Omental fat pad (tissue), 4 donors: ENCODE data around the gene HOXA13. TPM values are rescaled to one million over a fixed set of nuclear protein-coding genes. Genes with fewer than 3 reads are reported as not detected.

Experiments
- ATAC-seq: fragments of 150-250 bp; one replicate; pipeline ENCODE4 v1.9.1; 2016; ENCODE audit warnings: mild to moderate bottlenecking, moderate library complexity; ENCODE audit not compliant: low FRiP score
- DNase-seq: peaks from one replicate; pipeline ENCODE4 v3.0.0-alpha.2; 2019; ENCODE audit warnings: low spot score
- CTCF ChIP-seq, 3 donors: fragments of 450-650 bp; IDR thresholded peaks; one replicate each; pipeline ENCODE4 v1.5.1; 2016 to 2017; ENCODE audit warnings: antibody characterized with exemption in 3 of 3, mild to moderate bottlenecking in 3 of 3, moderate library complexity in 2 of 3
- total RNA-seq, 4 donors: library from RNA; depleted of rRNA; stranded (reverse); fragments of >200 nt; gene quantifications; one replicate each; pipeline ENCODE4 v1.1.0, GENCODE V29; 2016

Gene HOXA13
- total RNA-seq, 4 donors from 2014 or later = not detected

DNA sequence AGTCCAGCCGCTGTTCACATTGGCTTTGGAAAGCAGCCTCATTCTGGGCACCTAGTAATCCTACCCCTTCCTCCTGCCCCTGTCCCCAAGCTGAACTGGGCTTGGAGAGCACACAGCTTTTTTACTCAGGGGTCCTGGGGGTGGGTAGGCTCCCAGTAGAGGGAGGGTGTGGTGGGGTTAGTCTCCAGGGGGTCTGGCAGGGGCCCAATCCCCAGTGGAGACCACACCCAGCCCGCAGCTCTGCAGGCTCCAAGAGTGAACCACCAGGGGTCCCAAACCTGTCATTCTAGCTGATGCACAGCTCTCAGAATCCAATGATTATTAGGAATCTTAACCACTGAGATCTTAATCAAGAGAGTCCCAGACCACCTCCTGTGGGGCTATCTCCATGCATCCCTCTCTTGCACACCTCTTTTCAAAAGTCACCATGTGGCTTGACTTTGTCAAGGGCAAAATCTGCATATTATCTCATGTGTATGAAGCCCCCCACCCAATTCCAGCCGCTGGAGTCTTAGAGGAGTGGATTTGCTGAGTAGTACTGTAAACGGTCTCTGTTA lies 17.5 kb downstream of the HOXA13 start:
- ATAC-seq (no peak), DNase-seq (peak; percentile 14)
- no peak for TF ChIP-seq CTCF (IDR thresholded peaks at IDR 0.05)

GRCh38 chr7:27181795-27182275 lies 18.1 kb downstream of the HOXA13 start:
- TF ChIP-seq CTCF (IDR thresholded peaks at IDR 0.05) = no peak
- ATAC-seq (no peak), DNase-seq (no peak)

DNA sequence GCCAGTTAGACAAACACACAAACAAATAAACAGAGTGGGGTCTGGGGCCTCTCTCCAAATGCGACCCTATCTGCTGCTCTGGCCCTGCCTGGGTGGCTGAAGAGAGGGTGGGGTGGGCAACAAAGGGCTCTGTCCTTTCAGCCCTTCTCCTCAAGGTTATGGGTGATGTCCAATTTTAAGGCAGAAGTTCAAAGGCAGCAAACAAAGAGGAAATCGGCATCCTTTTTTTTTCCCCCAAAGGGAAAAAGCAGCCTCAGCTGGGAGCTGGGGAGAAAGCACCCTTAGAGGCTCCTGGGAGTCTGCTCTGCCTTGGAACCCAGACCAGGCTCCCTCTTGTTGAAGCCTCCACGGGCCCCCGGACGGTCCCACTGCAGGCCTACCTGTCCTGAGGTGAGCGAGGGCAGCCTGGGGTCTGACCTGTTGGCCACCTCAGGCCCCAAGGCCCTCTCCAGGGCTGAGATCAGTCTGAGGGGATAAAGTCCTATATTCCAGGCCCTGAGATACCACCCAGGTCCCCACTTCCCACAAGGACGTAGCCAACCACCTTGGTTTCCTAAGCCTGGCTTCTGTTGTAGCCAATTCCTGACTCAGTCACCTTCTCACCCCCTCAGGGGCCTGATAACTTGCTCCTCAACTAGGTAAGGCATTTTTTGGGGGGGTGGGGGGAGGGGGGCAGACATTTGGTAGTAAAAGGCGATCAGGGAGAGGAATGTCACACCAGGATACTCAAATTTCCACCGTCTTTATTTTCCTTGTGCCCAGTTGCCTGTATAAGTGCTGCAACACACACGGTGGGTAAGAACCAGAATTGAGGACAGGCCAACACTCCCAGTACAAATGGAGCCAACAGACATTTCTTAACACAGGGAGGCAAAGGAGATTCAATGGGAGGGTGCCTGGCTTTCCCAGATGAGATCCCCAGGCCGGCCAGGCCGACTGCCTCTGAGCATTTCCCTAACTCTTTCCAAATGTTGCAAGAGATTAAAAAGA lies 19.2 kb downstream of the HOXA13 start:
- no peak for TF ChIP-seq CTCF (IDR thresholded peaks at IDR 0.05)
- ATAC-seq = no peak
- DNase-seq = peak; percentile 7

DNA sequence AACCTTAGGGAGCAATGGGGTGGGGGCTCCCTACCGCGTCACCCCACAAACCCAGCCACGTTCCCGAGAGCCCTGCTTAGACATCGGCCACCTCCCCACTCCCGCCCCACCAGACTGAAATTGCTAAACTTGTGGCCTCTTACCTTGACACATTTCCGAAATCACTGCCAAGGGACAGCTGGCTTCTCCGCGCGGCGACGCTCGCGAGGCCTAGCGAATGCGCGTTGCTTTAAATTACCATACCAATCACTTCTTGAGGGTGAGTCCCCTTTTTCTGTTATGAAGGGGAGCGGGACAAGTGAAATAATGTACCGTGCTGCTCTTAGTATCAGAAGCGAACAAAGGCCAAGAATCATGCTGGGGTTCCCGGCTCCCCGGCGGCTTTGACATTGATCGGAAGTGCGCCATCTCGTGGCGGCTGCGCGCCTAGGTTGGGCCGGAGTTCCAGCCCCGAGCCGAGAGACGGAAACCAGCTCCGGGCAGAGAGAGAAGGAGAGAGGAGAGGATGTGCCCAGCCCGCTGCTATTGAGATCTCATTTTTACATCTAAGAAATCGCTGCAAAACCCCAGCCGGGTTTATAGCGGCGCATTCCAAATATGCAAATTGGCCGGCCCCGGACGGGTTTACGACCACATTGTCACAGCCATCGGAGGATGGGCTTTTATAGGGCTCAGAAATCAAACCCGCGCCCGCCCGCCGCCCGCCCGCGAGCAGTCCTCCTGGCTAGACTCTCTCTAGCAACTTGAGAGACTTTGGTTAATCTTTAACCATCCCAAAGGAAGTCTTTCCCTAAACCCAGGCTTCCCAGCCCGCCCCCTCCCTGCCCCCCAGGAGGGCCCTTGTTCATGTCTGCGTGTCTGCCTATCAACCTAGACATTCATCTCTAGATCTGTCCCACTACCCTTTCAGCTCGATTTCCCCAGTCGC lies 20.1 kb downstream of the HOXA13 start:
- TF ChIP-seq CTCF (IDR thresholded peaks at IDR 0.05) = peak in 2 of 3 donors; percentile 13 to 50
- ATAC-seq = no peak
- peak; percentile 33 for DNase-seq

DNA sequence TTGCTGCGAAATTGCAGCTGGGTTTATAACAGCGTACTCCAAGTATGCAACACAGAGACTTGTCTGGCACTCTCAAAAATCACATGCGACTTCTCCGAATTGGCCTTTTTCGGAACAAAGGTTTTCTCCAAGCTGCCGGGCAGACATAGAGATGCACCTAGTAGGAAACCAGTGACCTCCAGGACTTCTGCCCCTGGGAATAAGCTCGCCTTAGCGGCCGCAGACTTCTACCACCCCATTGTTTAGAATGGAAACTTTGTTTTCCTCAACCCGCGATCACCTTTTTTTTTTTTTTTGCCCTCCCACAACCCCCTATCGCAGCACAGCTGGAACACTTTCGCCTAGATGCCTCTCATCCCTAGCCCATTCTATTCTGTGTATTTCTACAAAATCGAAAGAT lies 20.9 kb downstream of the HOXA13 start:
- ATAC-seq (no peak), DNase-seq (peak; percentile 16)
- TF ChIP-seq CTCF (IDR thresholded peaks at IDR 0.05) = no peak

- no peak for ATAC-seq
- TF ChIP-seq CTCF (IDR thresholded peaks at IDR 0.05) = no peak
- DNase-seq = no peak
Measured at GRCh38 chr7:27178366-27178765, 21.5 kb downstream of the HOXA13 start.
